Measurements from ENCODE around the gene GARNL3.

GARNL3 gene

DNA sequence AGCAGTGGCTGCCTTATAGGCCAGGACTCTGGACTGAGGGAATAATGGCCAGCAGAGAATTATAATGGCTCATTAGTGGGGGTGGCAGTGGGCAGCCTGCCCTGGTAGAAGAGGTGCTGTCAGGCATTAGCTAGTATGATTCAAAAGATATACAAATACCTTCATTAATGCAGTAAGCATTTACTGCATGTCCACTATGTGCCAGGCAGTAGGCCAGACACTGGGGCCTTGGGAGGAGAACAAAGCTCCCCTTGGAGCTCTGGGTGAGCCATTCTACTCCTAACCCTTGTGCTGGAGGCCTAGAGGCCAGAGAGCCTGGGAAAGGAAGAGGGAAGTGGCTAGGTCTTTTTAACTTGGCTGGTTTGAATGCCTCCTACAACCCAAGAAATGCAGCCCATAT lies 2.0 kb upstream of the GARNL3 start:
- Histone ChIP-seq H3K27me3 (ENCODE audit: insufficient read depth, poor library complexity, severe bottlenecking) (no peaks in the 10 kb centered on the region), H3K27ac (replicated peaks) (no peak overlapping the region), H3K4me3 (replicated peaks; ENCODE audit: insufficient read depth, low read length) (no peak overlapping the region)
- no peak for DNase-seq (ENCODE audit: low read depth in 1 of 2, low spot score in 1 of 2)
- TF ChIP-seq GABPA (IDR thresholded peaks at IDR 0.05; ENCODE audit: low read depth) = no peak

DNA sequence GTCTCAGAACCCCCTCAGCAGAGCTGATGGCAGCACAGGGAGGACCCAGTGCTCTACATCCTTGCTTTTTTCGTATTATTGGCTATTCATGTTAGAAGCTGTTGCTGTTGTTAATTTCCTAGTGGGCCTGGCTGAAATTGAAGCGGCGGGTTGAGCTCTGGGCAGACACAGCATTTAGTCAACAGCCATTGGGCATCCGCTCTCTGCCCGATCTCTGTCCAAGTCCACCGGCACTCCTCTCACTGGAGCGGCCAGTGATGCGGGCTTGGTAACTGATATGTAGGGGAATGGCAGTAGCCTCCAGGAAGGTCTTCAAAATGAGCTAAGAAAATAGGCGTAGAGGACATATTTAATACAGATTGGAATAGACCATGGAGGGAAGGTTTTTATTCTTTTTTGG lies 1.3 kb upstream of the GARNL3 start:
- TF ChIP-seq POLR2AphosphoS5 (IDR thresholded peaks at IDR 0.05; ENCODE audit: low read depth) = no peak
- TF ChIP-seq SPI1 (IDR thresholded peaks at IDR 0.05; ENCODE audit: borderline replicate concordance, low read depth) = no peak
- TF ChIP-seq GABPA (IDR thresholded peaks at IDR 0.05; ENCODE audit: low read depth) = no peak
- no peak for TF ChIP-seq CTCF (IDR thresholded peaks at IDR 0.05; ENCODE audit: insufficient read depth, low read length)
- TF ChIP-seq, protein P1, sequence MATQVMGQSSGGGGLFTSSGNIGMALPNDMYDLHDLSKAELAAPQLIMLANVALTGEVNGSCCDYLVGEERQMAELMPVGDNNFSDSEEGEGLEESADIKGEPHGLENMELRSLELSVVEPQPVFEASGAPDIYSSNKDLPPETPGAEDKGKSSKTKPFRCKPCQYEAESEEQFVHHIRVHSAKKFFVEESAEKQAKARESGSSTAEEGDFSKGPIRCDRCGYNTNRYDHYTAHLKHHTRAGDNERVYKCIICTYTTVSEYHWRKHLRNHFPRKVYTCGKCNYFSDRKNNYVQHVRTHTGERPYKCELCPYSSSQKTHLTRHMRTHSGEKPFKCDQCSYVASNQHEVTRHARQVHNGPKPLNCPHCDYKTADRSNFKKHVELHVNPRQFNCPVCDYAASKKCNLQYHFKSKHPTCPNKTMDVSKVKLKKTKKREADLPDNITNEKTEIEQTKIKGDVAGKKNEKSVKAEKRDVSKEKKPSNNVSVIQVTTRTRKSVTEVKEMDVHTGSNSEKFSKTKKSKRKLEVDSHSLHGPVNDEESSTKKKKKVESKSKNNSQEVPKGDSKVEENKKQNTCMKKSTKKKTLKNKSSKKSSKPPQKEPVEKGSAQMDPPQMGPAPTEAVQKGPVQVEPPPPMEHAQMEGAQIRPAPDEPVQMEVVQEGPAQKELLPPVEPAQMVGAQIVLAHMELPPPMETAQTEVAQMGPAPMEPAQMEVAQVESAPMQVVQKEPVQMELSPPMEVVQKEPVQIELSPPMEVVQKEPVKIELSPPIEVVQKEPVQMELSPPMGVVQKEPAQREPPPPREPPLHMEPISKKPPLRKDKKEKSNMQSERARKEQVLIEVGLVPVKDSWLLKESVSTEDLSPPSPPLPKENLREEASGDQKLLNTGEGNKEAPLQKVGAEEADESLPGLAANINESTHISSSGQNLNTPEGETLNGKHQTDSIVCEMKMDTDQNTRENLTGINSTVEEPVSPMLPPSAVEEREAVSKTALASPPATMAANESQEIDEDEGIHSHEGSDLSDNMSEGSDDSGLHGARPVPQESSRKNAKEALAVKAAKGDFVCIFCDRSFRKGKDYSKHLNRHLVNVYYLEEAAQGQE (IDR thresholded peaks at IDR 0.05; ENCODE audit: insufficient replicate concordance, low read depth) = no peak
- H3K27ac ChIP-seq (replicated peaks) = no peak overlapping the region

DNA sequence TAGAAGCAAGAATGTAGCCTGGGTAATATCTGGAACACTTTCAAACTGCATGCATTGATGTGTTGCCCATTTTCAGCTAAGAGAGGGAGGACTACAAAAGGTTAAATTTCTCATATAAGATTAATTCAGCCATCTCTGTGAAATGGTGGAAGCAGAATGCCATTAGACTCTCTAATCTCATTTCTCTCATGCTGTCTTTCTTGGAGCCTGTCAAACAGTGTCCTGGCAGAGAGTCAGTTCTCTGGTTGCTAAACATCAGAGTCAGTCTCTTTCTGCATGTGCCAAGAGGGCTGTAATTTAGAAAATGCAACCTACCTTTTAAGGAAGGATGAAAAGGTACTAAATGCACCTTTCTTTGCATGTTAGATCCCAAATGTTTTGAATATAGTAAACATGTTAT lies 910 bp upstream of the GARNL3 start:
- DNase-seq (ENCODE audit: low read depth in 1 of 2, low spot score in 1 of 2) = no peak
- H3K27ac ChIP-seq (replicated peaks) = no peak overlapping the region
- TF ChIP-seq CTCF (IDR thresholded peaks at IDR 0.05; ENCODE audit: insufficient read depth, low read length) (no peak), GABPA (IDR thresholded peaks at IDR 0.05; ENCODE audit: low read depth) (no peak), SPI1 (IDR thresholded peaks at IDR 0.05; ENCODE audit: borderline replicate concordance, low read depth) (no peak), POLR2AphosphoS5 (IDR thresholded peaks at IDR 0.05; ENCODE audit: low read depth) (no peak)
- TF ChIP-seq, protein P1 (IDR thresholded peaks at IDR 0.05; ENCODE audit: insufficient replicate concordance, low read depth) = no peak
- H3K4me3 ChIP-seq (replicated peaks; ENCODE audit: insufficient read depth, low read length) = no peak overlapping the region
- H3K27me3 ChIP-seq (ENCODE audit: insufficient read depth, poor library complexity, severe bottlenecking) = no peaks in the 10 kb centered on the region

More for the DNA sequence above, 1.3 kb upstream of the GARNL3 start:
- H3K27me3 ChIP-seq (ENCODE audit: insufficient read depth, poor library complexity, severe bottlenecking) = no peaks in the 10 kb centered on the region
- no peak for DNase-seq (ENCODE audit: low read depth in 1 of 2, low spot score in 1 of 2)
- no peak overlapping the region for H3K4me3 ChIP-seq (replicated peaks; ENCODE audit: insufficient read depth, low read length)

DNA sequence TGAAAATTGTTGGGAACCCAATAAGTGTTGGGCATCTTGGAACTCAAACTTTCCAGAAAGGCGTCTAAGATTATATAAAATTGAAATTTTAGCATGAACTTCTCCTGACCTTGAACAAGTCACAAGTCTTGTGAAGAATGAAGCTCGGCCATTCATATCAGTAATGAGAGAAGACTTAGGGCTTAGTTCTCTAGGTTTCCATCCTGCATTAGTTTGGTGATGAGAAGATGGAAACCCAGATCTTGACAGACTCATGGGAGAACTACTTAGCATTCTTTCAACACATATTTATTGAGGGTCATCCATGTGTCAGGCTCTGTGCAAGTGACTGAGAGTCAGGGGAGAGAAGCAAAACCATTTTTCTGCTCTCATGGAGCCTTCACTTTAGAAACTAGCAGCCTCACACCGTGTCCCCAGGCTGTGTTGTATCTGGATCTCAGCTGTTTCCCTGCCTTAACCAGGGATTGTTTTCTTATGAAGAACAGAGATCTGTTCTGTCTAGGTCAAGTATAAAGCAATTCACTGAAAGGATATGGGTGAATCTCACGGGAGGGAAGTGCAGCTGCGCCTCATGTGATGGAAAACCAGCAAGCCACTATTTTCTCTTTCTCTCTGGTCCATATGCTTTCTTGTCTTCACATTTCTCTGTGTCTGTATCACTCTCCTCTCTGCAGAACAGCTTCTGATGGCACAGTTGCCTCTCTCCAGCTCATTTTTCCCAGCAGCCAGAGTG lies 3.4 kb downstream of the GARNL3 start:
- no peaks in the 10 kb centered on the region for H3K27me3 ChIP-seq (ENCODE audit: insufficient read depth, poor library complexity, severe bottlenecking)
- TF ChIP-seq CTCF (IDR thresholded peaks at IDR 0.05; ENCODE audit: insufficient read depth, low read length) (no peak), GABPA (IDR thresholded peaks at IDR 0.05; ENCODE audit: low read depth) (no peak), SPI1 (IDR thresholded peaks at IDR 0.05; ENCODE audit: borderline replicate concordance, low read depth) (no peak), POLR2AphosphoS5 (IDR thresholded peaks at IDR 0.05; ENCODE audit: low read depth) (no peak)
- TF ChIP-seq, protein P1 (IDR thresholded peaks at IDR 0.05; ENCODE audit: insufficient replicate concordance, low read depth) = no peak
- no peak overlapping the region for H3K4me3 ChIP-seq (replicated peaks; ENCODE audit: insufficient read depth, low read length)
- no peak overlapping the region for H3K27ac ChIP-seq (replicated peaks)
- DNase-seq (ENCODE audit: low read depth in 1 of 2, low spot score in 1 of 2) = no peak

Measured in HL-60 (cell line).